Measurements from ENCODE around the gene WASL. TPM values are rescaled to one million over a fixed set of nuclear protein-coding genes. Genes with fewer than 3 reads are reported as not detected.

Gene WASL
- total and polyA plus RNA-seq, 2 of the 13 experiments (the other 11 are each of a cell fraction or from before 2014, with no cell fraction given), result 7.9 to 12.8 TPM

DNA sequence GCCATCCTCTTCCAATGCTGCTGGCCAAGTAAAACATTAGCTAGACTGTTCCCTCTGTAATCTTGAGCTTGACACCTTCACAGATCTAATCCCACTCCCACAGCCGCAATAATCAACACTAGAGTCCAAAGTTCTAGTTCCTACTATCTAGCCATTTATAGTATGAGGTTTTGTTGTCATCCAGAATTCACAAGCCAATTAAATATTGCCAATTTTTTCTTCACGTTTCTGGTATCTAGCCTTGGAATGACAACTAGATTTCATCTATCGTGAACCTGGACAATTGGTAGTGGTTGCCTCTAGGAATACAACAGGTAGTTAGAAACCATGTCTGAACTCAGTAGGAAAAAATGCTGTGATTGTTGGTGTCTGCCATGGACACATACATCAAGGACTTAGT, 10.4 kb downstream of the WASL start (continued):
- TF ChIP-seq, protein P1, sequence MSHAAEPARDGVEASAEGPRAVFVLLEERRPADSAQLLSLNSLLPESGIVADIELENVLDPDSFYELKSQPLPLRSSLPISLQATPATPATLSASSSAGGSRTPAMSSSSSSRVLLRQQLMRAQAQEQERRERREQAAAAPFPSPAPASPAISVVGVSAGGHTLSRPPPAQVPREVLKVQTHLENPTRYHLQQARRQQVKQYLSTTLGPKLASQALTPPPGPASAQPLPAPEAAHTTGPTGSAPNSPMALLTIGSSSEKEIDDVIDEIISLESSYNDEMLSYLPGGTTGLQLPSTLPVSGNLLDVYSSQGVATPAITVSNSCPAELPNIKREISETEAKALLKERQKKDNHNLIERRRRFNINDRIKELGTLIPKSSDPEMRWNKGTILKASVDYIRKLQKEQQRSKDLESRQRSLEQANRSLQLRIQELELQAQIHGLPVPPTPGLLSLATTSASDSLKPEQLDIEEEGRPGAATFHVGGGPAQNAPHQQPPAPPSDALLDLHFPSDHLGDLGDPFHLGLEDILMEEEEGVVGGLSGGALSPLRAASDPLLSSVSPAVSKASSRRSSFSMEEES (CRISPR knock-in tag; IDR thresholded peaks at IDR 0.05), result peak; percentile 33; the same call in 1 of the 2 replicates
- TF ChIP-seq, protein P2, sequence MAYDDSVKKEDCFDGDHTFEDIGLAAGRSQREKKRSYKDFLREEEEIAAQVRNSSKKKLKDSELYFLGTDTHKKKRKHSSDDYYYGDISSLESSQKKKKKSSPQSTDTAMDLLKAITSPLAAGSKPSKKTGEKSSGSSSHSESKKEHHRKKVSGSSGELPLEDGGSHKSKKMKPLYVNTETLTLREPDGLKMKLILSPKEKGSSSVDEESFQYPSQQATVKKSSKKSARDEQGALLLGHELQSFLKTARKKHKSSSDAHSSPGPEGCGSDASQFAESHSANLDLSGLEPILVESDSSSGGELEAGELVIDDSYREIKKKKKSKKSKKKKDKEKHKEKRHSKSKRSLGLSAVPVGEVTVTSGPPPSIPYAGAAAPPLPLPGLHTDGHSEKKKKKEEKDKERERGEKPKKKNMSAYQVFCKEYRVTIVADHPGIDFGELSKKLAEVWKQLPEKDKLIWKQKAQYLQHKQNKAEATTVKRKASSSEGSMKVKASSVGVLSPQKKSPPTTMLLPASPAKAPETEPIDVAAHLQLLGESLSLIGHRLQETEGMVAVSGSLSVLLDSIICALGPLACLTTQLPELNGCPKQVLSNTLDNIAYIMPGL (CRISPR knock-in tag; IDR thresholded peaks at IDR 0.05; ENCODE audit: borderline replicate concordance in 1 of 2, low read depth in 1 of 2), result peak in 1 of 2 experiments; percentile 29; a peak in 1 of 4 replicates
- TF ChIP-seq, protein P3, sequence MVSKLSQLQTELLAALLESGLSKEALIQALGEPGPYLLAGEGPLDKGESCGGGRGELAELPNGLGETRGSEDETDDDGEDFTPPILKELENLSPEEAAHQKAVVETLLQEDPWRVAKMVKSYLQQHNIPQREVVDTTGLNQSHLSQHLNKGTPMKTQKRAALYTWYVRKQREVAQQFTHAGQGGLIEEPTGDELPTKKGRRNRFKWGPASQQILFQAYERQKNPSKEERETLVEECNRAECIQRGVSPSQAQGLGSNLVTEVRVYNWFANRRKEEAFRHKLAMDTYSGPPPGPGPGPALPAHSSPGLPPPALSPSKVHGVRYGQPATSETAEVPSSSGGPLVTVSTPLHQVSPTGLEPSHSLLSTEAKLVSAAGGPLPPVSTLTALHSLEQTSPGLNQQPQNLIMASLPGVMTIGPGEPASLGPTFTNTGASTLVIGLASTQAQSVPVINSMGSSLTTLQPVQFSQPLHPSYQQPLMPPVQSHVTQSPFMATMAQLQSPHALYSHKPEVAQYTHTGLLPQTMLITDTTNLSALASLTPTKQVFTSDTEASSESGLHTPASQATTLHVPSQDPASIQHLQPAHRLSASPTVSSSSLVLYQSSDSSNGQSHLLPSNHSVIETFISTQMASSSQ (IDR thresholded peaks at IDR 0.05; ENCODE audit: low read depth), result peak; percentile 97
- TF ChIP-seq, protein P3 (CRISPR knock-in tag; IDR thresholded peaks at IDR 0.05; ENCODE audit: borderline replicate concordance), result peak; percentile 98
- no peak for TF ChIP-seq ZFP91 (CRISPR knock-in tag; IDR thresholded peaks at IDR 0.05; ENCODE audit: borderline replicate concordance)
- TF ChIP-seq, protein P4, sequence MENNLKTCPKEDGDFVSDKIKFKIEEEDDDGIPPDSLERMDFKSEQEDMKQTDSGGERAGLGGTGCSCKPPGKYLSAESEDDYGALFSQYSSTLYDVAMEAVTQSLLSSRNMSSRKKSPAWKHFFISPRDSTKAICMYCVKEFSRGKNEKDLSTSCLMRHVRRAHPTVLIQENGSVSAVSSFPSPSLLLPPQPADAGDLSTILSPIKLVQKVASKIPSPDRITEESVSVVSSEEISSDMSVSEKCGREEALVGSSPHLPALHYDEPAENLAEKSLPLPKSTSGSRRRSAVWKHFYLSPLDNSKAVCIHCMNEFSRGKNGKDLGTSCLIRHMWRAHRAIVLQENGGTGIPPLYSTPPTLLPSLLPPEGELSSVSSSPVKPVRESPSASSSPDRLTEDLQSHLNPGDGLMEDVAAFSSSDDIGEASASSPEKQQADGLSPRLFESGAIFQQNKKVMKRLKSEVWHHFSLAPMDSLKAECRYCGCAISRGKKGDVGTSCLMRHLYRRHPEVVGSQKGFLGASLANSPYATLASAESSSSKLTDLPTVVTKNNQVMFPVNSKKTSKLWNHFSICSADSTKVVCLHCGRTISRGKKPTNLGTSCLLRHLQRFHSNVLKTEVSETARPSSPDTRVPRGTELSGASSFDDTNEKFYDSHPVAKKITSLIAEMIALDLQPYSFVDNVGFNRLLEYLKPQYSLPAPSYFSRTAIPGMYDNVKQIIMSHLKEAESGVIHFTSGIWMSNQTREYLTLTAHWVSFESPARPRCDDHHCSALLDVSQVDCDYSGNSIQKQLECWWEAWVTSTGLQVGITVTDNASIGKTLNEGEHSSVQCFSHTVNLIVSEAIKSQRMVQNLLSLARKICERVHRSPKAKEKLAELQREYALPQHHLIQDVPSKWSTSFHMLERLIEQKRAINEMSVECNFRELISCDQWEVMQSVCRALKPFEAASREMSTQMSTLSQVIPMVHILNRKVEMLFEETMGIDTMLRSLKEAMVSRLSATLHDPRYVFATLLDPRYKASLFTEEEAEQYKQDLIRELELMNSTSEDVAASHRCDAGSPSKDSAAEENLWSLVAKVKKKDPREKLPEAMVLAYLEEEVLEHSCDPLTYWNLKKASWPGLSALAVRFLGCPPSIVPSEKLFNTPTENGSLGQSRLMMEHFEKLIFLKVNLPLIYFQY (CRISPR knock-in tag; IDR thresholded peaks at IDR 0.05; ENCODE audit: borderline replicate concordance), result no peak
- TF ChIP-seq ATRX (CRISPR knock-in tag; IDR thresholded peaks at IDR 0.05; ENCODE audit: borderline replicate concordance), result no peak
- TF ChIP-seq HNF4G (IDR thresholded peaks at IDR 0.05; ENCODE audit: borderline replicate concordance, low read depth, low read length), result peak; percentile 89
- no peak; the same call in 1 of the 2 replicates for TF ChIP-seq HNF4G (CRISPR knock-in tag; IDR thresholded peaks at IDR 0.05; ENCODE audit: borderline replicate concordance, low read depth)
- no peak for TF ChIP-seq MEIS2 (CRISPR knock-in tag; IDR thresholded peaks at IDR 0.05)
- TF ChIP-seq, protein P5, sequence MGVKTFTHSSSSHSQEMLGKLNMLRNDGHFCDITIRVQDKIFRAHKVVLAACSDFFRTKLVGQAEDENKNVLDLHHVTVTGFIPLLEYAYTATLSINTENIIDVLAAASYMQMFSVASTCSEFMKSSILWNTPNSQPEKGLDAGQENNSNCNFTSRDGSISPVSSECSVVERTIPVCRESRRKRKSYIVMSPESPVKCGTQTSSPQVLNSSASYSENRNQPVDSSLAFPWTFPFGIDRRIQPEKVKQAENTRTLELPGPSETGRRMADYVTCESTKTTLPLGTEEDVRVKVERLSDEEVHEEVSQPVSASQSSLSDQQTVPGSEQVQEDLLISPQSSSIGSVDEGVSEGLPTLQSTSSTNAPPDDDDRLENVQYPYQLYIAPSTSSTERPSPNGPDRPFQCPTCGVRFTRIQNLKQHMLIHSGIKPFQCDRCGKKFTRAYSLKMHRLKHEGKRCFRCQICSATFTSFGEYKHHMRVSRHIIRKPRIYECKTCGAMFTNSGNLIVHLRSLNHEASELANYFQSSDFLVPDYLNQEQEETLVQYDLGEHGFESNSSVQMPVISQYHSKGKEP (CRISPR knock-in tag; IDR thresholded peaks at IDR 0.05), result no peak
- peak; percentile 79; the same call in 1 of the 2 replicates for TF ChIP-seq MIXL1 (CRISPR knock-in tag; IDR thresholded peaks at IDR 0.05)
- TF ChIP-seq KLF11 (CRISPR knock-in tag; IDR thresholded peaks at IDR 0.05), result no peak
